Right ventricle myocardium inferior (tissue), 1 donor: ENCODE measurements around the gene AIDA. TPM values are rescaled to one million over a fixed set of nuclear protein-coding genes. Genes with fewer than 3 reads are reported as not detected.

ENCODE experiments used
- ATAC-seq: fragments of 200-7000 bp; cut with Tn5 transposase; one replicate; pipeline ENCODE4 v1.9.1; 2020; ENCODE audit warnings: mild to moderate bottlenecking, moderate library complexity
- DNase-seq: peaks from one replicate; pipeline ENCODE4 v3.0.0; 2021; ENCODE audit errors: missing footprints
- intact Hi-C: fragments of 100-400 bp; cut with DNase I; formaldehyde crosslinking; loops from one replicate; pipeline ENCODE4 v1.11.0; 2022
- total RNA-seq: library from RNA; stranded (reverse); fragmentation: NEBNext Ultra II Directional; extraction: Animal tissue kit (Norgen Biotek cat#: 25700); gene quantifications from one replicate; pipeline ENCODE4 v1.2.1, GENCODE V29; 2021
- donor health status: DM: no; HTN: yes; CAD: no; lungs with severe emphysema.

Gene AIDA
- total RNA-seq, 1 donor from 2014 or later: 58.4 TPM

DNA sequence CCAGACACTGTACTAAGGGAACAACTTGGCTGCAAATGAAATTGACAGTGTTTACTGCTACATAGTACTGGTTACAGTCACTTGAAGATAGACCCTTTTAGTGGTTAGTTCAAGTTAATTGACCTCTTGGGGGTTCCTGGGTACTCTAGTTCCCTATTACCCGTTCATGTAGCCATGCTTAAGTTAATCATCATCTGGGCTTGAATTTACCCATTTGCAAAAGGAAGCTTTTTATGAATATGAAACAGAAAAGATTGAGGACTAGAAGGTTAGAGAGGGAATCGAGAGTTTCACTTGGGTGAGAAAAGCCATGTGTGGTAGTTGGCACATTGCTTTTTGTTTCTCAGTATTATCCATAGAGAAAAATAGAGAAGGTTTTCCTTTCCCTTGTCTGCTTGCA is 91.7 kb downstream of the AIDA start:
- DNase-seq: no peak
- intact Hi-C loops: no loop called here
- no peak for ATAC-seq

DNA sequence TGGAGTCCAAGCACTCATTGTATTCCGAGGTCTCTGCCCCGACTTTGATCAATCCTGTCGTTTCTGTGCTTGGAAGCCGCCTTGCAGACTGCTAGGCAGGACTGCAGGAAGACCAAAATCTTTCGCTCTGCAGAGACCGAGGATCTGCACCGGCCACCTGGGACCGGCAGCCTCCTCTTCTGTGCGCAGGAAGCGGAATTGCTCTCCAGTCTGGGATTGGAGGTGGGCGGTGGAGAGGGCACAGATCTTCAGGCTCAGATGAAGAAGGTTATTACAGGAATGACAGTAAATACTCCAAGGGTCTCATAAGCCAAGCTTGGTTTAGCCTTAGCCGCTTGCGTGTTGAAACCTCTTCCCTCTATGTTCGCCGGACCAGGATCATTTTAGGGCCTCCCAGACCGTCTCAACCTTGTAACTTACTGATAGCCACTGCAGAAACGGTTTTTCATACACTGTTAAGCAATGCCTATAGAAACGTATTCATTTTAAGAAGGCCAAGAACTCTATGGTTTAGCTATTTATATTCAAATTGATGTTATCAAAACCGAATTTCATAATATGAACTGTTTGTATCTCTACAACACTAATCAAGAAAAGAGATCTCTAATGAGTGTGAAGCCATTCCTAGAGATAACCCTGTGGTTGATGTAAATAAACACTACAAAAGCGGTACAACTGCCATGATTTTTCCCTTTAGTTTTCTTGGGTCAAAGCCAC is 93.3 kb downstream of the AIDA start:
- intact Hi-C loops: no loop called here
- ATAC-seq: no peak
- peak; percentile 63 for DNase-seq

Other genes with a start within 250 kb of the AIDA start
- not detected for gene HHIPL2, start 164.4 kb downstream of the AIDA start, total RNA-seq
- gene TAF1A, start 122.6 kb downstream of the AIDA start, total RNA-seq: 1.7 TPM
- gene MIA3, start 94.4 kb downstream of the AIDA start, total RNA-seq: 45.9 TPM
- gene BROX, start 73 bp upstream of the AIDA start, total RNA-seq: 32.0 TPM
- gene FAM177B, start 24.7 kb upstream of the AIDA start, total RNA-seq: not detected
- gene DISP1, start 102.5 kb upstream of the AIDA start, total RNA-seq: 7.2 TPM